GM12874 (cell line): ENCODE measurements around the gene STPG4.

Source experiments
- CTCF ChIP-seq: IDR thresholded peaks from 2 replicates; pipeline ENCODE4 v1.5.1; 2011; ENCODE audit warnings: low read depth, mild to moderate bottlenecking, control low read depth, low read length, moderate library complexity; ENCODE audit not compliant: insufficient read depth

The STPG4 gene

GRCh38 chr2:47096451-47096850, 58.7 kb downstream of the STPG4 start:
- no peak for TF ChIP-seq CTCF

DNA sequence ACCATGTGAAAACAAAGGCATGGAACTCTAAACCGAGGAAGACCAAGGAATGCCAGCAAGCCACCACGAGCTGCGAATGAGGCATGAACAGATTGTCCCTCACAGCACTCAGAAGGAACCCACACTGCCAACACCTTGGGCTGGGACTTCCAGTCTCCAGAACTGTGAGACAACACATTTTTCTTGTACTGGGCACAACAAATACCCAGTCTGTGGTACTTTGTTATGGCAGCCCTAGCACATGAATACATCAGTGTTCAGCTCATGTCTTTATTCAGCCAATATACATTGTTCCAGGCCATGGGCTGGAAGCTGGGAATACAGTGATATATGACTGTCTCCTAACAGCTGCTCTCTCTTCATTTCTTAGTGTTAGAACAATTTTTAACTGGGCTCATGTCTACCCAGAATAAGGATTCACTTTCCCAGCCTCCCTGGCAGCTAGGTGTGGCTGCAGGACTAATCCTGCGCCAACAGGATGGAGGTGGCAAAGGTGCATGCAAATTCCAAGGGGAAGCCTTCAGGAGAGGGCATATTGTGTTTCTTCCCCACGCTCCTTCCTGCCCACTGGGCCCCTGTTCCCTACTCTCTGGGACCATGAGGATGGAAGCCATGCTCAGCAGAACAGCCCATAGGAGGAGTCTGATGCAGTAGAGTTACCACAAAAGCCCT, 59.6 kb downstream of the STPG4 start:
- TF ChIP-seq CTCF: no peak

DNA sequence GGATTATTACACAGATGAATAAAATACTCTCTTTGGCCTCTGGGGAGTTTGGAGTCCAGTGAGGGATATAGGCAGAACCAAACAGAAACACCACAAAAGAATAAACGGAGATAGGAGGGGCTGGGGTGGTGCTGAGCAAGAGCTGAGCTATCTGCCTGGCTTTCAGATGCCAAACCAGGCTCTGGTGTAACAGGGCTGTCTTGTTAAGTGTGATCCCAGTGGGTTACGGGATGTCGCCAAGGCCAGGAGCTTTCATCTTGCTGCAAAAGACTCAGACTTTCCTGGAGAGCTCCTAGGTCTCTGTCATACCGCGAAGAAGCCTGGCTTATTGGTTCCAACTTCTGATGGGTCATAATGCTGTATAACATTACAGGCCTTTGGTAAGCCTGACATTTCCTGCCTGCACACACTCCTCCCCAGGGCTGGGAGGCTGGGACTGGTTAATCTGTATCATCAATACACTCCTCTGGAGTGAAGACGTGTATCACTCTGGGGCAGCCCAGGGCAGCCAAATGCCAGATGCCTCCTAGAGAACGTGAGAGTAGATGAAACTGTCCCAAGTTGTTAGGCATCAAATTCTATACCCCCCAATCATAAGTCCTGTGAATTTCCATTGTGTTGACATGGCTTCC, 60.5 kb downstream of the STPG4 start:
- TF ChIP-seq CTCF: no peak

- TF ChIP-seq CTCF: no peak
Measured at GRCh38 chr2:47093626-47094025, 61.5 kb downstream of the STPG4 start.

DNA sequence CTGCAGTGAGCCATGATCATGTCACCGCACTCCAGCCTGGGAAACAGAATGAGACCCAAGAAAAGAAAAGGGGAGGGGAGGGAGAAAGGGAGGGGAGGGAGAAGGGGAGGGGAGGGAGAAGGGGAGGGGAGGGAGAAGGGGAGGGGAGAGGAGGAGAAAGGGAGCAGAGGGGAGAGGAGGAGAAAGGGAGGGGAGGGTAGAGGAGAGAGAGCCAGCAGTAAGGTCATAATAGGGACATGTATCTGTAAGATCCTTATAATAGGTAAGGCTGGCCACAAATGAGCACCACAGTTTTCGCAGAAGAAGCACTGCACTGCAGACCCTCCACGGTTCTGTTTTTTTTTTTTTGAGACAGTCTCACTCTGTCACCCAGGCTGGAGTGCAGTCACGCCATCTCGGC, 62.6 kb downstream of the STPG4 start:
- TF ChIP-seq CTCF: no peak

DNA sequence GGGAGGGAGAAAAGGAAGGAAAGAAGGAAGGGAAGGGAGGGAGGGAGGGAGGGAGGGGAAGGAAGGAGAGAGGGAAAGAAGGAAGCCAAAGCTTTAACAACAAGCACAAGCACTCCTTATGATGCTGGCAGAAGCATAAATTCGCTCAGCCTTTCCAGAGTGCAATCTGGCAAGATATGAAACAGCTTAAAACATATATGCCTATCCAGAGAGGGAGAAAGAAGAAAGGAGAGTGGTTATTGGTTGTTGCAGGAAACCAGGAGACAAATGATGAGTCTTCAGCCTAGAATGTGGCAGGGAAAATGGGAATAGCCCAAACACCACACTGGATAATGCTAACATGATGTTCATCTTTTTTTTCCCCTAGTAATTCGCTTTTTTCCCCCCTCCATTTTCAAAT, 64.0 kb downstream of the STPG4 start:
- TF ChIP-seq CTCF: no peak

DNA sequence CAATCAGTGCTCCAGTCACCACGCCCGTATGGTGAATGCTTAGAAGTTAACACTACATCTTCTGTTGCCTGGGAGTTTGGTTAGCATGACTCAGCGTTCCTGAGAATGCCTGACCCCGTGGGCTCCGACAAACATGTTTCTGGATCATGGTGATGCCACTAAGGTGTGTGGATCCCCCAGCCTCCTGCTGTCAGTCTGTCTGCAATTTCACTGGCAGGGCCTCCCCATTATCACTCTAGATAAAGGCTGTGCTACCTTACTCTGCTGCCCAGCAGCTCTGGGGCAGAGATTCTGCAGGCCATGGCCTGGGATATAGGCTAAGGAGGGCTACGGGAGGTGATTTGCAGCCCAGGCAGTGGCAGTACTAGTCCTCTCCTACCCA, 66.0 kb downstream of the STPG4 start:
- no peak for TF ChIP-seq CTCF
